ENCODE data around the gene CMYA5.

CMYA5 gene

DNA sequence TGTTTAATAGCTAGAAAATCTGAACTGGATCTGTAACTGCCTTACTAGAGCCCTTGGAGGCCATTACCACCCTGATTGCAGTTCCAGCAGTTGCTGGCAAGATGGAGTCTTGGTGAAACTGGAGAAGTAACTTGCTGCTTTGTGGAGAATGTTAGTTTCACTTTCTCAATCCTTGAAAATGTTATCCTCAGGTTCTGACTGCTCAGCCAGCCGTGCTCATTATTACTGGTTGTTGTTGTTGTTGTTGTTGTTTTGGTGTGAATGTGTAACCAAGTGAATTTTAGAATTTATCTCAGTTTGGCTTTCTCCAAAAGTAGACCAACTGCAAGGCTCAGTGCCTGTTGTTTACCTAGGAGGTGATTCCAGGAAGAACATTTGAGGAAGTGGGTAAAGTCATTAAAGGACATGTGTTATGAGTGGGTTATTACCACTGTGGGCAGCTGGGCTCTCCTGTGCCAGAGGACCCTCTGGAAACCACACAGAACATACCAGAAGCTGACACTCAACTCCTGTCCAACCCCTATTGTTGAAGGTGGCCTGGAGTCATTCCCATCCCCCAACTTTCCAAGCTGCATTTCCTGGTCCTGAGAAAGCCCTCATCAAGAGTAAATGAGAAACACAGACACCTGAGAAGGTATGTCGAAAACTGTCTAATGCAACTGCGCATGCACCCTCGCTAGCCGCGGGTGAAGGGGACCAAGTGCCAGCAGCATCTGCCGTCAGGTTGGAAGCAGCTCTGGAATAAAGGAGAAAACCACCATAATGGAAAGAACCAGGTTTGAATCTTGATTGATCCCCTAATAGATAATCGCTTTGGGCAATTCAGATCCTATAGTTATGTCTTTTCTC lies 111.6 kb downstream of the CMYA5 start:
- no peak for DNase-seq

DNA sequence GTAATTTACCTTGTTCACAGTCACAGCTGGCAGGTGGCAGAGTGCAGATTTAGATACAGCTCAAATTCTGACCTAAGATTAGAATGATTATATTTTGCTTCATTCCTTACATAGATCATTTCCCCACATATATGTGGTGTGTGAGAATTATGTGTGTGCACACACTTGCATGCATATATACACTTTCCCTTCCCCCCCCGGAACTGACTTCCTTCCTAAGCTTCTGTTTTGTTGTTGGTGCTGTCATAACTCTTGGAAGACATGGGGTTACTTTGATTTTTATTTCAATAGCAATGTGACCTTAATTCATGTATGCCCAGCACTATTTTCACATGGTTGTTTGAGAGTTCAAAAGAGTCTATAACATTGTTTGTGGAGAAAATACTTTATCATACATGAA lies 112.8 kb downstream of the CMYA5 start:
- no peak for DNase-seq

GRCh38 chr5:79803007-79803406 lies 113.4 kb downstream of the CMYA5 start:
- DNase-seq: no peak

GRCh38 chr5:79806741-79807140 lies 117.1 kb downstream of the CMYA5 start:
- no peak for DNase-seq

DNA sequence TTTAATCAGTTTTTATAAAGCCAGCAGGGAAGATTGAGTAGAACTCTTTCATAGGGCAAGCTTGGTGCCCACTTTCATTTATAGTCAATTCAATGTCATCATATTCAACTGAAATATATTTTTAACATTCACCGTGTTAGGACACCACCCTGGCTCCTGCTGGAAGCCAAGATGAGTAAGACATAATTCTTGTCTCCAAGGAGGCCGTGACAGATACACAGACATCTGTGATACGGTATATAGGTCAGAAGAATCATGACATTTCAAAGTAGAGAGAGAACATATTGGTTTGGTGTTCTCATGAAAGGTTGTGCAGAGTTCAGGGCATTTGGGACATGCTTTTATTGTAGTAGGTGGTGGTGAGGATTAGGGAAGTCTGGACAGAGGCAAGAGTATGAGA lies 120.1 kb downstream of the CMYA5 start:
- DNase-seq: no peak

GRCh38 chr5:79811081-79811480 lies 121.4 kb downstream of the CMYA5 start:
- DNase-seq: no peak

GRCh38 chr5:79811904-79812303 lies 122.3 kb downstream of the CMYA5 start:
- no peak for DNase-seq

DNA sequence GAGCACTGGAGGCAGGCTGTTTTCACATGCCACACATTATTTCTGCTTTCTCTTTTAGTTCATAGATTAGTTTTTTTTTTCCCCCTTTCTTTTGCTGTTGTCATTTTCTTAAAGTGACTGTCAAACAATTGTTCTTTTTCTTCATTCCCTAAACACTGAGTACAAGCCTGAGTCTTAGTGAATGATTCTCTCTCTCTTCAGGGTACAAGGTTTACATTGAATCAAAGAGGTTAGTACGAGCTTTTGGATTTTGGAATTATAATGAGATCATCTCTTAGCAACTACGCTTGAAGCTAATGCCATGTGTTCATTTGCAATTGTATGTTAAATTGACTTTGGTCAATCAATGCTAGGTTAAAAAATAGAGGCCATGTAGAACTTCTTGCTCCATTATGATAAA lies 125.1 kb downstream of the CMYA5 start:
- DNase-seq: peak; percentile 29

GRCh38 chr5:79816014-79816413 lies 126.4 kb downstream of the CMYA5 start:
- DNase-seq: no peak

GRCh38 chr5:79820648-79821047 lies 131.0 kb downstream of the CMYA5 start:
- DNase-seq: no peak

GRCh38 chr5:79824444-79824843 lies 134.8 kb downstream of the CMYA5 start:
- no peak for DNase-seq

DNA sequence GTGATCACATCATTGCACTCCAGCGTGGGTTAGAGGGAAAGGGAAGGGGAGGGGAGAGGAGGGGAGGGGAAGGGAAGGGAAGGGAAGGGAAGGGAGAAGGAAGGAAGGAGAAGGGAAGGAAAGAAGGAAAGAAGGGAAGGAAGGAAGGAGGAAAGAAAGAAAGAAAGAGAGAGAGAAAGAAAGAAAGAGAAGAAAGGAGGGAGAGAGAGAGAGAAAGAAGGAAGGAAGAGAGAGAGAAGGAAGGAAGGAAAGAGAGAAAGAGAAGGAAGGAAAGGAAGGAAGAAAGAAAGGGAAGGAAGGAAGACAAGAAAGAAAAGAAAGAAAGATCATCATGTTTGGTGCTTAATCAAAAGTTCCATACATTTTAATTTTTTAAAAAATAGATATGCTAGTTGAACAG lies 136.2 kb downstream of the CMYA5 start:
- DNase-seq: no peak

DNA sequence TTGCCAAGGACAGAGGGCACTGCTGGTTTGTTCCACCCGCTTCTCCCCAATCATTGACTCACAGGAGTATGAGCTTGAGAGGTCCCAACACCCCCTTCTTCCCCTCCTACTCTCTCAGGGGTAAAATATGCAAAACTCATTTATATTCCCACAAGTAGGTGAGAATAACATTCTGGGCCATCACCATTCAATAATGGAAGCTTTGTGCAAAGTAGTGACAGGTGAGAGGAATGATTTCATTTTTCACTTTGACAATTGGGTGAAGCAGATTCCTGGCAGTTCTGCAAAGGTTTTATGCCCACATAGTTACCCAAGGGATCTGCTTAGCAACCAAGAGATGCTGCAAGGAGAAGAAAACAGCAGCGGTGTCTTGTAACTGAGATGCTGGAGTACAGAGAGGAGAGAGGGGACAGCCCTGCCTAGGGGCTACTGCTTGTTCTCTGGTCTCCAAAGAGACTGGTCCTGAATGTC lies 137.6 kb downstream of the CMYA5 start:
- no peak for DNase-seq

DNA sequence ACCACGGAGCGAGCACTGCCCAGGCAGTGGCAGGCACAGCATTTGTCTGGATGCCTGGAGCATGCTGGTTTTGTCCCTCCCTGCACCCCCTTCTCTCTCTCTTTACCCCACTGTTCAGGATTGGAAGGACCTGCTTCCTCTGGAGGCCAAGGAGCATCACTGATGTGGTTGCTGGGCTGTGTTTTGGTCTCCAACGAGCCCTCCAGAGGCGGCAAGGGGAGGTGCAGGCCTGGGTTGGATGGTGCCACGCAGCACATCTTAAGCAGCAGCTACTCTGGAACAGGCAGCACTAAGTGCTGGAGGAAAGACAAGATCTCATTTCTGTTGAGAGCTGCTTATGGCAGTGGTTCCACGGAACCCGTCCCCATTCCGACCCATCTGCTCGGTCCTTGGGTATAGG lies 139.6 kb downstream of the CMYA5 start:
- DNase-seq: peak; percentile 38

- DNase-seq: no peak
Observed at GRCh38 chr5:79831381-79832309, 142.0 kb downstream of the CMYA5 start.

- no peak for DNase-seq
Observed at GRCh38 chr5:79832911-79833310, 143.3 kb downstream of the CMYA5 start.

DNA sequence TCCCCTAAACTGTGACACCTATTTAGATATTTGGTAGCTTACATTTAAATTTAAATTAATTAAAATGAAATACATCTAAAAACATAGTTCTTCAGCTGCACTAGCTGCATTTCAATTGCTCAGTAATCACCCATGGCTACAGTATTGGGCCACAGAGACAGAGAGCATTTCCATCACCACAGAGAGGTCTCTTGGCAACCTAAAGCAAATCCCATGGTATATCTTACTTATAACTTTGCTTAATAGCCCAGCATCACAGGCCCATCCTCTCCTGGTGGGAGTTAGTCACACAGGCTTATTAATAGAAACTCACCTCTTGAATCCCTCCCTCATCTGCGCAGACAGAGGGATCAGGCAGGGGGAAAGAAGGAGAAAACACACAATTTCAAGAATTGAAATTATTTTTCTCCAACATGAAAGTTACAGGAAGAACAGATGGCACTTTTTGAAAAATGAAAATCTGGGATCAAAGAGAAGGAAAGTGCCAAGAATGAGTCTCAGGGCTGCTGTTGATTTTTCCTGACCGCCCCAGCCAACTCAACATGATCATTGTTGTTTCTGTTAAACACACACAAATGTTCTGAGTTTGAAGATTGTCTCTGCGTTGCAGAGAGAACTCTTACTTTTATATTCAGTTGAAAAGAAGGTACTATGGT lies 144.6 kb downstream of the CMYA5 start:
- no peak for DNase-seq

DNA sequence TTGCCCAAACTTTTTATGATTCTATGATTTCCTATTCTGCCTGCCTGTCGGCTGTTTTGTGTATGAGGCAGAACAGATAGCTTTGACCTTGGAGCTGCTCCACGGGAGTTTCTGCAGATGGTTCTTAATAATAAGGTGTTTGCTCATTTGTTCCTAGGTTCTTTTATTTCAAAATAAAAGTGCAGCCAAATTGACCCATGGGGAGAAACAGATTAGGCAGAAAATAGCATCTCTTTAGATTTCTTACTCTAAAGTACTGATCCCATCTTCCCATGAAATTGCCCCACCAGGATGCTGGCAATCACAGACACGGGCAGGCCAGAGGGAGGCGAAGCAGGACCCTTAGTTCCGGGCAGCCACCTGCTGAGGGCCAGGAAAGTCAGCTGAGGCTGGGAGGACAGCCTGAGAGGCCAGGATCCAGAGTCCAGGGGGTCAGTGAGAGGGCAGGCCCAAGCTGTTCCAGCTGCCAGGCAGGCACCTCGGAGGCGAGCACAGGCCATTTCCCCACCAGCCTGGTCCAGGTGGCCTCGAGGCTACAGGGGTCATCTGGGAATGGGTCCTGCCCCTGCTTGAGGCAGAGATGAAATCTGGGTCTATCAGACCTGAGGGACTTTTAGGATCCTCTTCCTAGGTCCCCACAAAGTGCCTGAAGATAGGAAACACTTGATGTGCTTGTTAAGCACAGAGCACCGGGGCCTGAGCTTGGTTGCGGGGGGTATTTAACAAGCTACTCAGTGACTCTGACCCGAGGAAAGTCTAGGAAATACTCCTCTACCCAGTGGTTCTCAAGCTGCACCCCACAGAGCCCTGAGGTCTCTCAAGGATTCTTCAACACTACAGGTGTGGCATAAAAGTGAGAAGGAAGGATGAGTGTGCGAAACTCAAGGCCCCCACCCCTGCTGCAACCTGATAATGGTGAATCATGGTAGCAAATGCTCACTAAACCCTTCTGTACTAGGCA lies 145.4 kb downstream of the CMYA5 start:
- no peak for DNase-seq

GRCh38 chr5:79837761-79838551 lies 148.3 kb downstream of the CMYA5 start:
- DNase-seq: no peak

DNA sequence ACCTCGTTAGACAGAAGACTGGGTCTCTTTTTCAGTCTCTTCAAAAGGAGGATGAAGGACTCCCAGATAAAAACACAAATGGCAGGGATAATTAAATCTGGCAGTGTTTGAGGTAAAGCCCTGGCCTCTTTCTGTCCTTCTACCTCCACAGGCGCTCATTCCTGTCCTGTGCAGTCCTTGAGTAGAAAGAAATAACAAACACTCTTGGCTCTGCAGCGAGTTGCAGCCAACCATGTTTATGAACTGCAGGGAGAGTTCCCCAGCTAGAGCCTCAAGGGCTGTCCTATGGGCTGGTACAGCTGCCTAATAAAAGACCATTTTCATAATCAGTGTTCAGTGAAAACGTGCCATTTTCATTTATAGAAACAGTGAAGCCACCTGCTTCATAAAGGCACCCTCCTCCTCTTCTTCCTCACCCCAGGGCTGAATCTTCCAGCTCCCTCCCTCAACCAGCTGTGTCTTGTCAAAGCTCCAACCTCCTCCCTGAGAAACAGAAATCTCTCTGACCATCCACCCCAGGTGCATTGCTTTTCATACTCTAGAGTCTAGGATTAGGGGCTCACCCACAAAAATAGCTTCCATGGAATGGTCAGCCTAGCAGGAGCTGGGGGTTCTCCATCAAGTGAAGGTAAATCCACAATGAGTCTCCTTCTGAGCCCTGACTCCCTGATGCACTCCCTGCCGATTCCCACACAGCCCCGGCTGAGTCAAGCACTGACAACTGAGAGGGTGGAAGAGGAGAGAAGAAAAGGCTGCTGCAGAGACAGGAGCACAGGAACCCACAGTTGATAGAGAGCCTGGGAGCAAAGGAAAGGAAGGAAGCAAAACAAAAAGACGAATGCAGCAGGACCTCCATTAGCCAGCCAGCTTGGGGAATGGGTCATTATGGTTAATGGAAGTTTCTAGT lies 150.7 kb downstream of the CMYA5 start:
- no peak for DNase-seq

All from NCI-H82 (cell line).